ENCODE data around the gene IGLON5.

Gene IGLON5

DNA sequence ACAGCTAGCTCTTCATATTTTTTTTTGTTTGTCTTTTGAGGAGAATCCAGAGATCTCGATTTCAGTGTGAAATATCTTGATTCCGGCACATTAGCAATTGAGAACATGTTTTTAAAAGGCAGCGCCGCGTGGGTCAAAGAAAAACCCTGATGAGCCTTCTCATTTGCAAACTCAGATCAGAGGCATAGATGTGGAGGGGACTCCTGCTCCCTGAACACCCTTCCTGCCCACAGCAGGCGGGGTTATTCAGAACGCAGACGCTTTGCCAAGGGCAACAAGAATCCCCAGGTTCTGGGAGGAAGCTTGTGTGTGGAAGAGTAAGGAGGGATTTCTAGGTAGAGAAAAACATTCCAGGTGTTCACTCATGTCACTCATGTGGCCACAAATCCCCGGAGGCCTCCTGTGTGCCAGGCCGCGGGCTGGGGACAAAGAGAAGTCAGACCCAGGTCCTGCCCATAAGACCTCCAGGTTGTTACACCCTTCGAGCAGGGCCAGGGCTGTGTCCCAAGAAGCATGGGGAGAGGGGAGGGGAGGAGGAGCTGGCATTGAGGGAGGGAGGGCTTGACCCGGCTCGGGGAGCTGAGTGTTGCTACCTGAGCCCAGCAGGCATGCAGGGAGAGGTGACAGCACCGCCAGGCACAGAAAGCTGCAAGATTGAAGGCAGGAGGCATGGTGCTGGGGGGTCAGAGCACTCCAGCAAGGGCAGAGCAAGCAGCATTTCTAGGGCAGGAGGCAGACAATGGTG is 15.9 kb upstream of the IGLON5 start:
- H3K4me3 Mint-ChIP-seq = no peak overlapping the region
- DNase-seq (no peak), ATAC-seq (replicated peaks) (no peak)
- H3K4me1 Mint-ChIP-seq = no peaks in the 10 kb centered on the region
- H3K27me3 Mint-ChIP-seq = peaks cover 36 to 44% of the 10 kb centered on the region in 2 donors
- no peaks in the 10 kb centered on the region for H3K9me3 Mint-ChIP-seq
- H3K27ac Mint-ChIP-seq = no peak overlapping the region
- H3K36me3 Mint-ChIP-seq = no peaks in the 10 kb centered on the region

DNA sequence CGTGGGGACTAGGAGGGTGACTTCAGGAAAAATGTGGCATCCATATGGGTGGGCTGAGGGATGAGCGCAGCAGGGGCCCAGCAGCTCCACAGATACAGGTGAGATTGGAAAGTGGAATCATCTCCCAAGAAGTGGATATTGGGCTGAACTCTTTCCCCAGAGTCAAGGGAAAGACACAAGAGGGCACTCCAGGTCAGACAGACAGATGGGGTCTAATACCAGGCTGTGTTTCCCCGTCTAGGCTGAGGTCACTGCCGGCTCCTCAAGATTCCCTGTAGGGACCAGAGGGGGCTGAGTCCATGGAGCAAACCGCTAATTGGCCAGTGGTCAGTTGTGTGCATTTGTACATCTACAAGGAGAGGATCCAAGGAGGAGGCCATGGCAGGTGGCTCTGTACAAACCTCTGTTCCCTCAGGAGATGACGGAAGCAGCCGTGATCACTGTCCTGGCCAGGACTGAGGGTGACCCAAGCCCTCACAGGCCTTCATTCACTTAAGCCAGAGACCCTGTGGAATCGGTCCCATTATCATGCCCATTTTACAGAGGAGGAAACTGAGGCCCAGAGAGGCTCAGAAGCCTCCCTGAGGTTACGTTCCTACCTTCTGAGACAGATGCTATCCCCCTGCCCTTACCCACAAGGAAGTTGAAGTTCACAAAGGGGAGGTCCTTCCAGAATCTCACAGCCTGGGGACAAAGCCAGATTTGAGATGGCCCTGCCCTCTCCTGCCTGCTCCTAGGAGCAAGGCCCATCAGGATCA is 14.9 kb upstream of the IGLON5 start:
- Mint-ChIP-seq H3K36me3 (no peaks in the 10 kb centered on the region), H3K4me1 (no peaks in the 10 kb centered on the region), H3K27me3 (peaks cover 39 to 43% of the 10 kb centered on the region in 2 donors), H3K4me3 (no peak overlapping the region), H3K27ac (no peak overlapping the region), H3K9me3 (no peaks in the 10 kb centered on the region)
- ATAC-seq (replicated peaks) (no peak), DNase-seq (no peak)

DNA sequence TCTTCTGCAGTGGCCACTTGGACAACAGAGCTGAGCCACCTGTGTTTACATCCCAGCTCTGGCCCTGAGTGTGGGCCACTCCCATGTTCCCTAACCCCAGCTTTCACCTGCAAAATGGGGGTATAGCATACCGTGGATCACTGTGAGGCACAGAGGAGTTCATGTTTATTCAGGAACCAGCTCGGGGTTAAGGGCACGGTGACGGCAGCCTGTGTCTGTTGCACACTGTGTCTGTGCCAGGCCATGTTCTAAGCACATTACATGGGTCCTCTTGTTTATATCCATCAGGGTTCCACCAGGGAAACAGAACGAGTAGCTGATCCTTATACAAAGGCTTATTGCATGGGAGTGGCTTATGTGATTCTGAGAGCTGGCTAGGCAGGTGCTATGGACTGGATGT is 14.0 kb upstream of the IGLON5 start:
- Mint-ChIP-seq H3K27me3 (peaks cover 36 to 40% of the 10 kb centered on the region in 2 donors), H3K27ac (no peak overlapping the region), H3K9me3 (no peaks in the 10 kb centered on the region), H3K4me3 (no peak overlapping the region), H3K36me3 (no peaks in the 10 kb centered on the region), H3K4me1 (no peaks in the 10 kb centered on the region)
- no peak for ATAC-seq (replicated peaks)
- no peak for DNase-seq

DNA sequence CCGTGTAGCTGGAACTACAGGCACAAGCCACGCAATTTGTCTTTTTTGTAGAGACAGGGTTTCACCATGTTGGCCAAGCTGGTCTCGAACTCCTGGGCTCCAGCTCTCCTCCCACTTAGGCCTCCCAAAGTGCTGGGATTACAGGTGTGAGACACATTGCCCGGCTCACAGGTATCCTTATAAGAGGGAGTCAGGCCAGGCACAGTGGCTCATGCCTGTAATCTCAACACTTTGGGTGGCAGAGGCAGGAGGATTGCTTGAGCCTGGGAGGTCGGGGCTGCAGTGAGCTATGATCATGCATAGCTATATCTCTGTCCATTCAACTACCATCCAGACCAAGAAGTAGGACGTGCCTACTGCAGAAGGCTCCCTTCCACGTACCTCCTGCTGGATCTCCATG is 10.2 kb upstream of the IGLON5 start:
- no peak overlapping the region for H3K4me3 Mint-ChIP-seq
- H3K36me3 Mint-ChIP-seq = no peaks in the 10 kb centered on the region
- peaks cover 3 to 10% of the 10 kb centered on the region in 2 donors for H3K9me3 Mint-ChIP-seq
- ATAC-seq (replicated peaks) (no peak), DNase-seq (no peak)
- no peaks in the 10 kb centered on the region for H3K4me1 Mint-ChIP-seq
- no peak overlapping the region for H3K27ac Mint-ChIP-seq
- peaks cover 16 to 31% of the 10 kb centered on the region in 2 donors for H3K27me3 Mint-ChIP-seq

DNA sequence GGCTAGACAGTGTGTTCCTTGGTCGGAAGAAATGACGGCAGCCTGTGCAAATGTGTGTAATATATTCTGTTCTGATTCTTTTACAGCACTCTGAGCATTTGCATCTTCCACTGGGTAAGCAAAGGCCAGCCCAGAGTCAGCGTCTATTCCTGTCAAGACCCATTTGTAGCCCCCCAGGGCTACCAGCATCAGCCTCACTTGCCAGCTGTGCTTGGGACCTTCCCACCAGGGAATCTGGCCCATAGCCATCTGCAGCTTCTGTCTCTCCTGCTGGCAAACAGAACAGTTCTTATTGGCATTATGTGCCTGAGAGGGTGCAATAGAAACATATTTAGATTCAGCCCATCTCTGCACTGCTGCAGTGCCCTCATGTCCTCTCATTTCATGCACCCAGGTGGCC is 6.0 kb upstream of the IGLON5 start:
- Mint-ChIP-seq H3K27ac (no peak overlapping the region), H3K36me3 (peaks cover 0 to 2% of the 10 kb centered on the region in 2 donors), H3K4me3 (no peak overlapping the region), H3K27me3 (peaks cover 31 to 42% of the 10 kb centered on the region in 2 donors), H3K9me3 (peaks cover 15 to 20% of the 10 kb centered on the region in 2 donors), H3K4me1 (no peaks in the 10 kb centered on the region)
- ATAC-seq (replicated peaks) (no peak), DNase-seq (no peak)

DNA sequence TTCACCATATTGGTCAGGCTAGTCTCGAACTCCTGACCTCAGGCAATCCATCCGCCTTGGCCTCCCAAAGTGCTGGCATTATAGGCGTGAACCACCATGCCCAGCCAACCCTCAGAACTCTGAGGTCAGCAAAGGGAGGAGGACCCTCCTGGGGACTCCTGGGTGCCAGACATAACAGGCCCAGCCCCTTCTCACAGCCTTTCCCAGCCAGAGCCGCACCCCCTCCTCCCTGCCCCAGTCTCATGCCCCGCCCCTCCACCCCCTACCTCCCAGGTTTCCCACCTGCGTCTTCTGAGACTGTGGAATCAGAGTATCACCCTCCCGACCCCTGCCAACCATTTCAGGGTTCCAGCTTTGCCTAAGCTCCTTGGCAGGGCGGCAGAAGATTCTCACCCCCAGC is 5.2 kb downstream of the IGLON5 start:
- Mint-ChIP-seq H3K27me3 (peaks cover 37 to 51% of the 10 kb centered on the region in 2 donors), H3K9me3 (peaks cover 8 to 9% of the 10 kb centered on the region in 2 donors)
- ATAC-seq (replicated peaks) = no peak

DNA sequence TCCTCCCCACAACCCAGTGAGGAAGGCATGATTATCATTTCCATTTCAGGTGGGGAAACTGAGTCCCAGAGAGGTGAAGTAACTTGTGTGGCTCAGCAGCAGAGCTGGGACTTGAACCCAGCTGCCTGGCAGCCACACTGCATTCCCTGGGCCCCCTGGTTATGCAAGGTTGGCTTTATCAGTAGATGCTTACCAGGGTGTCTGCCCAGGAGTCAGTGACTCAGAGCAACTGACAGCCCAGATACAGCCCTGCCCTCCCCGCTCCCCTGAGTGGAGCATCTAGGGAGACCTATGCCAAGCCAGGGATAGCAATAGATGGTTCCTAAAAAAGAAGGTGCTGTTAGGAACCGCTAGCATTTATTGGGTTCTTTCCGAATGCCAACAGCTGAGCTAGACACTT is 5.9 kb downstream of the IGLON5 start:
- Mint-ChIP-seq H3K9me3 (peaks cover 8 to 9% of the 10 kb centered on the region in 2 donors), H3K4me1 (peaks cover 7 to 14% of the 10 kb centered on the region in 2 donors), H3K4me3 (no peak overlapping the region), H3K36me3 (peaks cover 0 to 3% of the 10 kb centered on the region in 2 donors), H3K27me3 (peaks cover 37 to 50% of the 10 kb centered on the region in 2 donors), H3K27ac (no peak overlapping the region)
- DNase-seq (no peak), ATAC-seq (replicated peaks) (no peak)

More for the DNA sequence above, 5.2 kb downstream of the IGLON5 start:
- no peak for DNase-seq
- peaks cover 10 to 14% of the 10 kb centered on the region in 2 donors for H3K4me1 Mint-ChIP-seq
- no peak overlapping the region for H3K27ac Mint-ChIP-seq
- H3K36me3 Mint-ChIP-seq = peaks cover 0 to 3% of the 10 kb centered on the region in 2 donors
- H3K4me3 Mint-ChIP-seq = no peak overlapping the region

DNA sequence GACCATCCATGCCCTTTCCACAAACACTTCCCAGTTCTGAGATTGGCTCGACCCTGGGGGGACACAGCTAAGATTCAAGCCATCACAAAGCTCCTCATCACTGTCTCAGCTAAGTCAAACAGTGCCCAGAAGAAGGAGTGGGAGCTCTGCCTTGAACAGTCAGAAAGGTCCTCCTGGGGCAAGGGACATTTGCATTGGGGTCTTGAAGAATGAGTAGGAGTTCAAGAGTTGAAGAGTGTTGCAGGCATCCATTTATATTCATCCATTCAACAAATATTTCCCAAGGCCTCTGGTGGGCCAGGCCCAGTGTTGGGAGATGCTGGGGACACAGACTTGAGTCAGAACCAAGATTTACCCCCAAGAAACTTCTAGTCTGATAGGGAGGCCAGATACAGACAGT is 6.5 kb downstream of the IGLON5 start:
- DNase-seq = no peak
- peaks cover 8 to 9% of the 10 kb centered on the region in 2 donors for H3K9me3 Mint-ChIP-seq
- H3K4me3 Mint-ChIP-seq = no peak overlapping the region
- H3K27me3 Mint-ChIP-seq = peaks cover 40 to 50% of the 10 kb centered on the region in 2 donors
- H3K36me3 Mint-ChIP-seq = peaks cover 0 to 3% of the 10 kb centered on the region in 2 donors
- H3K27ac Mint-ChIP-seq = no peak overlapping the region
- no peak for ATAC-seq (replicated peaks)
- peaks cover 7 to 13% of the 10 kb centered on the region in 2 donors for H3K4me1 Mint-ChIP-seq

DNA sequence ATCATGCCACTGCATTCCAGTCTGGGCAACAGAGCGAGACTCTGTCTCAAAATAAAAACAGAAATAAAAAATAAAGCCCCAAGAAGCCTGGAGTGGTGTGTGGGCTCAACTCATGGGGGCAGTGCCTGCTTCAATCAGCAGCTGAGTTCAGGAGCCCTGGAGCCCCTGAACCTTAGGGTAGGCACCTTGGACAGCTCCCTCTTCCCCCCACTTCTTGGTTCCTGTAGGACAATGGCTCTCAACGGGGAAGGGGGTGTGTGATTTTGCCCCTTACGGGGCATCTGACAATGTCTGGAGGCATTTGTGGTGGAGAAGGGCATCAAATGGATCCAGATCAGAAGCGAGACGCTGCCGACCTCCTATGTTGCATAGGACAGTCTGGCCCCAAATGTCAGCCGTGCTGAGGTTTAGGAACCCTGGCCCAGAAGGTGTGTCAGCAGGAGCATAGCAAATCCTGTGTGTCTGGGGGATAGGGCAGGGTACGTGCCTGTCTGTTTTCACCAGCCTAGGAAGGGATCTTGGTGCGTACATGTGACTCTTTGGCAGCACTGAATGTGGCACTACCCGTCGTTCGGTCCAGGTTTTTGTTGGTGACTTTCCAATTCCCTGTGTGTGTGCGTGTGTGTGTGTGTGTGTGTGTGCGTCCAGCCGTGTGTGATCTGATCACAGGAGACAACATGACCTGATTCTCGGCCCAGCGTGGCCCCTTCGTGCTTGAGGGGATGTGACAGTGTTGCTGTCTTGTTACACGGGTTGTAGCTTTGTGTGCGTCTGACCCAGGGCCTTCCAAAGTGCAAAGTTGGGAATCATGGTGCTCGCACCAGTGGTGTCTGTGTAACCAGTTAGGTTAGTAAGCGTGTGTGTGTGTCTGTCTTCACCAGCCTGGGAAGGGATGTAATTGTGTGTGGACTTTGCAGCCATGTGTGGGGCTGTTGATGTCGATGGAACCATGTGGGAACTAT is 7.5 kb downstream of the IGLON5 start:
- H3K27ac Mint-ChIP-seq = no peak overlapping the region
- ATAC-seq (replicated peaks) (no peak), DNase-seq (no peak)
- H3K4me3 Mint-ChIP-seq = no peak overlapping the region
- H3K9me3 Mint-ChIP-seq = peaks cover 8 to 9% of the 10 kb centered on the region in 2 donors
- peaks cover 42 to 50% of the 10 kb centered on the region in 2 donors for H3K27me3 Mint-ChIP-seq
- peaks cover under 1 to 3% of the 10 kb centered on the region in 2 donors for H3K4me1 Mint-ChIP-seq
- peaks cover 0 to 3% of the 10 kb centered on the region in 2 donors for H3K36me3 Mint-ChIP-seq

DNA sequence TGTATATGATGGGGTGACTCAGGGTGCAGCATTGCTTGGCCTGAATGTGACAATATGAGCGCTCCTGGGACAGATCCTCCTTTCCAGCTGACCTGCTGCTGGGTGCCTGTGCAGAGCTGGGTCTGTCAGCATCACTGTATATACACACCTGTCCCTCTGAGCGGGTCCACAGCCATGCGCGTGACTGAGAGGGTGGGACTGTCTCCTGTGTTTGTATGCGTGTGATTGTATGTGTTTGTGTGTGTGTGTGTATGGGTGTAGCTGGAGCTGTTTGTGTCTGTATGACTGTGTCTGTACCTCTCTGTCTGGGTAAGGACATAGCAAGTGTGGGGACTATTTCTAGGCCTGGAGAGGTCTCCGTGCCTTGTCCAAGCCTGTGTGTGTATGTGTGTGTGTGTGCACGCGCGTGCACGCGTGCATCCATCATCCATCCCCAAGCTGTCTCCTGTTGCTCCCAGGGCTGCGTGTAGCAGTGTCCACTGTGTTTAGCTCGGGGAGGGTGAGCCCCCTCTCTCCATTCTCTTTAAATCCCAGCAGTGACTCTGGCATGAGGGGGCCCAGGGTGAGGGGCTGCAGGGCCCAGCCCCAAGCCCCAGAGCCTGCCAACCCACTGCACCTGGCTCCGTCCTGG is 8.3 kb downstream of the IGLON5 start:
- Mint-ChIP-seq H3K4me3 (no peak overlapping the region), H3K4me1 (no peaks in the 10 kb centered on the region), H3K9me3 (peaks cover 6% of the 10 kb centered on the region in 2 donors), H3K27me3 (peaks cover 44 to 51% of the 10 kb centered on the region in 2 donors), H3K27ac (no peak overlapping the region), H3K36me3 (peaks cover 0 to 3% of the 10 kb centered on the region in 2 donors)
- ATAC-seq (replicated peaks) = no peak
- DNase-seq = no peak

DNA sequence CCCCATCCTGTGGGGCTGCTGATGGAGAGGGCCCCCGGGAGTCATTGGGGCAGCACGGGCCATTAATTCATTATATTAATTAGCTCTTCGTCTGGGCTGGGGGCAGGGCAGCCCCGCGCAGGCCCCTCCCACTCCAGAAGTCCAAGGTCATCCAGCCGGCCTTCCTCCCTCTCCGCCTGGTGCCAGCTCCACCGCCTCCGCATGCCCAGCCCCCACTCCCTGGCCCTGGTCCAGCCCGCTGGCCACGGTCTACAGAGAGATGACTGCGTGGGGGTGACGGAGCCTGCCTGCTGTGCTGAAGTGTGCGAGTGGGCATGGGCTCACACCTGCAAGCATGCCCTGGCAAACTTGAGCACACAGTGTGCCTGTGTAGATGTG is 8.8 kb downstream of the IGLON5 start:
- no peak for DNase-seq
- Mint-ChIP-seq H3K9me3 (peaks cover 3 to 5% of the 10 kb centered on the region in 2 donors), H3K36me3 (peaks cover 0 to 2% of the 10 kb centered on the region in 2 donors), H3K27me3 (peaks cover 46 to 51% of the 10 kb centered on the region in 2 donors), H3K4me1 (no peaks in the 10 kb centered on the region), H3K27ac (no peak overlapping the region), H3K4me3 (no peak overlapping the region)
- no peak for ATAC-seq (replicated peaks)

DNA sequence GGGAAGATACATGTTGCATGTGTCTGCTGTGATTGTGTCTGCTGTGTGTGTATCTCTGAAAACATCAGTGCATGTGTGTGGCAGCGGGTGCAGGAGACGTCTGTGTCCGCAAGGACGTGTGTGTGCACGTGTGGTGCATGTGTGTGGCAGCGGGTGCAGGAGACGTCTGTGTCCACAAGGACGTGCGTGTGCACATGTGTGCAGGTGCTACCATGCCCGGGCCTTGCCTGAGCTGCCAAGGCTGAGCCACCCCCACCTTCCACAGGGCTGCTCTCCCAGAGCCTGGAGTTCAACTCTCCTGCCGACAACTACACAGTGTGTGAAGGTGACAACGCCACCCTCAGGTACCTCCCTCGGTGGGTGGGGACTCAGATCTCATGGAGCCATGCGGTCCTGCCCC is 10.4 kb downstream of the IGLON5 start:
- H3K9me3 Mint-ChIP-seq = peaks cover 3% of the 10 kb centered on the region in 2 donors
- ATAC-seq (replicated peaks) = no peak
- H3K4me3 Mint-ChIP-seq = no peak overlapping the region
- peaks cover 61 to 62% of the 10 kb centered on the region in 2 donors for H3K27me3 Mint-ChIP-seq
- no peak for DNase-seq
- H3K4me1 Mint-ChIP-seq = peaks cover 0 to 7% of the 10 kb centered on the region in 2 donors
- H3K27ac Mint-ChIP-seq = no peak overlapping the region
- no peaks in the 10 kb centered on the region for H3K36me3 Mint-ChIP-seq

DNA sequence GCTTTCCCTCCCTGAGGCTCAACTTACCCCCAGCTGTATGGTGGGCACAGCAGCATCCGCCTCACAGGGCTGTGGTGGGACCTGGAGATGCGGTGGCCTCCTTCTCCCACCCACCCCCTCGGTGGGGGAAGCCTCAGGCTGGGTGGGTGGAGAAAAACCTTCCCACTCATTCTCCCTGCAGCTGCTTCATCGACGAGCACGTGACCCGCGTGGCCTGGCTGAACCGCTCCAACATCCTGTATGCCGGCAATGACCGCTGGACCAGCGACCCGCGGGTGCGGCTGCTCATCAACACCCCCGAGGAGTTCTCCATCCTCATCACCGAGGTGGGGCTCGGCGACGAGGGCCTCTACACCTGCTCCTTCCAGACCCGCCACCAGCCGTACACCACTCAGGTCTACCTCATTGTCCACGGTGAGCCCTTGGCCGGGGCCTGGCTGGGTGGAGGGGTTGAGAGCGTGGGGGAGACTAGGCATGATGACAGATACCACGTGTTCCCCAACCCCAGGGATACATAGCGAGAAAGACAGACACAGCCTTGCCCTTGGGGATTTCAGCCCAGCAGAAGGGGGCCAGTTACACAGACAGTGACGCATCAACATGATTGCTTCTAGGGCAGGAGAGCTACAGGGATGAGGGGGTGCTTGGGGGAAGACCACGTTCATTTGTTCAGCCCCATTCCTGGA is 12.2 kb downstream of the IGLON5 start:
- DNase-seq (no peak), ATAC-seq (replicated peaks) (no peak)
- peaks cover 2 to 3% of the 10 kb centered on the region in 2 donors for H3K36me3 Mint-ChIP-seq
- peaks cover 3 to 4% of the 10 kb centered on the region in 2 donors for H3K9me3 Mint-ChIP-seq
- no peak overlapping the region for H3K27ac Mint-ChIP-seq
- peaks cover 73 to 81% of the 10 kb centered on the region in 2 donors for H3K27me3 Mint-ChIP-seq
- peaks cover 4 to 20% of the 10 kb centered on the region in 2 donors for H3K4me1 Mint-ChIP-seq
- H3K4me3 Mint-ChIP-seq = no peak overlapping the region

Measured in stimulated activated naive B cell treated with anti-CD40 and anti-IgM and Interleukin-4, amounts not matched to agents 10 μg/mL and 1 μg/mL and 100 μg/mL, for 72 hours (primary cell).